Hematopoietic multipotent progenitor cell treated with erythropoietin and hydrocortisone succinate and interleukin-3 and kit ligand, for 6 days (in vitro differentiated cells): Measurements from ENCODE around the gene SLC16A3.

Experiments used
- DNase-seq: peaks from one replicate; pipeline ENCODE4 v3.0.0-alpha.2; 2015

Gene SLC16A3

DNA sequence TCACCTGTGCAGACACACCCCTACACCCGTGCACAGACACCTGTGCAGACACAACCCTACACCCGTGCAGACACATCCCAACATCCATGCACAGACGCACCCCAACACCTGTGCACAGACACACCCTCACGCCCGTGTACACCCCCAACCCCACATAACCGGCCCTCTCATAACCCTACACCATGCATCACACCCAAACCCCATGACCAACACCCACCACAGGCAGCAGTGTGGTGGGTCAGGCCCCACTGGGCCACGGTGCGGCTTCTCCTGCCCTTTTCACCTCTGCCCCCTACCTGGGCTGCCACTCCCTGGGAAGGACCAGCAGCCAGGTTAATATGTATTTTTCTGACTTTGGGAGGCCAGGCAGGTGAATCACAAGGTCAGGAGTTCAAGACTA, 4.2 kb upstream of the SLC16A3 start:
- no peak for DNase-seq

DNA sequence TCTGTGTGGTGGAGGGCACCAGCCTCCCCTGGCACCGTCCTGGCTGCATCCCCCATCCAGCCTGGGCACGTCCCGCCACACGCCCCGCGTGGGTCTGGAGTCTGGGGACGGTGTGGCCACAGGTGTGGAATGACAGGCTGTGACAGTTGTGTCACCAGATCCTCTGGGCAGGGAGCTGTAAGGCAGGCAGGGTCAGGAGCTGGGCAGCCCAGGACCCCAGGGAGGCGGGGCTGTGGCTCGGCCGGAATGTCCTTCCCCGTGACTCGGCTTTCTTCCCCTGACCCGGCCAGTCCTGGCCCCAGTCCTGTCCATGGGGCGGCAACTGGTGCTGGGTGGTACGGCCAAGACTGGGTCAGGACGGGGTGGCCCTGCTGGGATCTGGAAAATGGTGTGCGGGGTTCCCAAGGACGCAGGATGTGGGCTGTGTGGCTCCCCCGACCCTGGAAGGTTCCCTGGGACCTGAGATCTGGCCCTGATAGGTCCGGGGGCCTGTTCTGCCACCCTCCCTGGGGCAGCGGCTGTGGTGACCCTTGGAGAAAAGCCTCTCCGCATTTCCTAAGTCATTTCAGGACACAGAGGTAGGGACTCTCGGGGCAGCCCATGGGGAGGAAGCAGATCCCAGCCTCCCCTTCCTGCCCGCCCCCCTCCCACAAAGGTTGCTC, 3.3 kb upstream of the SLC16A3 start:
- no peak for DNase-seq

DNA sequence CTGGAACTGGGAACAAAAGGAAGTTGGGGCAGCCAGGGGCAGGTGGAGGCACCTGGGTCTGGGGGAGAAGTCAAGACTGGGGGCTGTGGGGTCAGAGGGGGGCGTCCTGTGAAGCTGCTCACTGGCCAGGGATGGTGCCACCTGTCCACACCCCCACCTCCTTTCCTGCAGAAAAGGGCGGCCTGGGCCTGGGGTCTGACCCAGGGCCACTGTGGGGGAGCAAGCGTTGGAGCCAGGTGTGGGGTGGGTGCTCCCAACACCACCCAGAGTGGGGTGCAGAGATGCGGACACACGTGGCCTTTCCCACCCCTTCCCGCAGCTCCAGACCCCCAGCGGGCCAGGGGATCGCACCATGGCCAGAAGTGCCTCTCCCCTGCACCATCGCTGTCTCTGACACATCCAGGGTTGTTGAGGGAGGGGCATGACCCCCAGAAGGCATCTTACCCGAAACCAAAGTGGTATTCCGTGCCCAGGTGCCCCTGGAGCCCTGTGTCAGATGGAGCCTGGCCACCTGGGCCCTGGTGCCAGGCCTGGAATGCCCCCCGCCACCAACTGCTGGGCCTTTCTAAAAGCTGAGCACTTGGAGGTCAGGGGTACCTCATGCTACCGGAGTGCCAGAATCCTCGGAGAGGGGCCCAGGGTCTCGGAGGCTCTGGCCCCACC, 2.6 kb upstream of the SLC16A3 start:
- no peak for DNase-seq

DNA sequence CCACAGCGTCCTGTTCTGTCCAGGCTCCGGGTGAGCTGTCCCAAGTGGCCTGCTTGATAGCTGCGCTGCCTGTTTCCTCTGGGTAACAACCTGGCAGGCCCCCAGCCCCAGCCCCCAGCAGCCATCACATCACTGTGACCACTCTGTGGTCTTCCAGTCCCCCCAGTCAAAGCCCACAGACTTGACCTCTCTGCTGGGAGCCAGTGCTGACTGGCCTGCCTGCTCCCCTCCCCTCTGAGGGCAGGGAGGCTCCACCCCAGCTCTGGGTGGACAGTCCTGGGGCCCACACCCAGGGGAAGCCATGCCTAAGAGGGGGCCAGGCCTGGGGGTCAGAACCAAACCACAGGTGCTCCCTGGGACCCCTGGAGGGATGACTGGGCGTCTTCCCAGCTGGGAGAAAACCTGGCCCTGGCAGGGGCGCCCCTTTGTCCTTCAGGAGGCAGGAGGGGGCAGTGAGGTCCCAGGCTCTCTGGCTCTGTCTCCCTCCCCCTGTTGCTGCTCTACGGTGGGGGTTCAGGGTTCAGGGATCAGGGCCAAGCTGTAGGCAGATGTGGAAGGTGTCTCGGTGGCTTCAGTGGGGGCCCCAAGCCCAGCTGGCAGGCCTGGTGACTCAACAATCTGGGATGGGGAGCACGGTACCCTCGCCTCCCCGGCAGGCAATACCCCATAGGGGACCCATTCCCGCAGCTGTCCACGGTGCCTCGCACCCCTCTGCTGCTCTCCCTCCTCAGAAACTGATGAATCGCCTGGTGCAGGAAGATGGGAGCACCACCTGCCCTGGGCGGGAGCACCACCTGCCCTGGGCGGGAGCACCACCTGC, 1.8 kb upstream of the SLC16A3 start:
- no peak for DNase-seq

DNA sequence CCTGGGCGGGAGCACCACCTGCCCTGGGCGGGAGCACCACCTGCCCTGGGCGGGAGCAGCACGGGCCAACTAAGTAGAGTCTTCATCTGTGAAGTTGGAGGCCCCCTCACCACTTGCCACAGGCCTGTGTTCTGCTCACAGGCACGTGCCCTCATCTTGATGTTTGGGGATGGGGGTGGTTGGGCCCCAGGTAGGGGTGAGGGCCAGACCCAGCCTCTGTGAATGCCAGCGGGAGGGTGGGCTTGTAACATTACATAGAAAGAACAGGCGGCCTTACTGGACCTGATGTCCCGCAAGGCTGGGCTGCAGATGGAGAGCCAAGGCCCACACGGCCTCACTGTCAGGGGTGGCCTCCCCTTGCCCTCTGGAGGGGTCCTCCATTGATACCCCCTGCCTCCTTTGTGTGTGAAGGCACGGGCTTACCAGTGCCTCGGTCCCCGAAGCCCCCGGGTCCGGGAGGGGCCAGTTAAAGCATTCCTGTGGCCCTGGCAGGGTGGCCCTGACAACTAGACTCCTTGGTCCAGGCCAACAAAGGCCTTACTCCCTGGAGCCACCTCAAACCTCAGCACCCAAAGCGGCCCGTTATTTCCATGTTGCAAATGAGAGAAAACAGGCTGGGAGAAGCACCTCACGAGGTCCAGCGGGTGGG, 1.1 kb upstream of the SLC16A3 start:
- no peak for DNase-seq

- DNase-seq: peak; percentile 73
Measured at GRCh38 chr17:82228278-82228841, 482 bp upstream of the SLC16A3 start.

- peak; percentile 33 for DNase-seq
Measured at GRCh38 chr17:82229698-82230608, 1.1 kb downstream of the SLC16A3 start.

GRCh38 chr17:82230609-82231311, 1.9 kb downstream of the SLC16A3 start:
- DNase-seq: peak; percentile 89

DNA sequence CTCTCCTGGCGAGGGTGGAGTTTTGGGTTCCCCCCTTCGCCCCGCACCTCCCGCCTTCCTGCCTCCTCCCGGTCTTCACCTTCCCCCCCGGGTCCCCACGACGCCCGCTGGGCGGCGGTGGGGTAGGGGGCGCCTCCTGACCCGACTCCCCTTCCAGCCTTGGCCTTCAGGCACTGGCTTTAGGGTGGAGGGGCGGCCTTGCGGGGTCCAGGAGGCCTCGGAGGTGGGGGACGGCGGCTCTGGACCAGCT, 2.4 kb downstream of the SLC16A3 start:
- DNase-seq: peak; percentile 67

DNA sequence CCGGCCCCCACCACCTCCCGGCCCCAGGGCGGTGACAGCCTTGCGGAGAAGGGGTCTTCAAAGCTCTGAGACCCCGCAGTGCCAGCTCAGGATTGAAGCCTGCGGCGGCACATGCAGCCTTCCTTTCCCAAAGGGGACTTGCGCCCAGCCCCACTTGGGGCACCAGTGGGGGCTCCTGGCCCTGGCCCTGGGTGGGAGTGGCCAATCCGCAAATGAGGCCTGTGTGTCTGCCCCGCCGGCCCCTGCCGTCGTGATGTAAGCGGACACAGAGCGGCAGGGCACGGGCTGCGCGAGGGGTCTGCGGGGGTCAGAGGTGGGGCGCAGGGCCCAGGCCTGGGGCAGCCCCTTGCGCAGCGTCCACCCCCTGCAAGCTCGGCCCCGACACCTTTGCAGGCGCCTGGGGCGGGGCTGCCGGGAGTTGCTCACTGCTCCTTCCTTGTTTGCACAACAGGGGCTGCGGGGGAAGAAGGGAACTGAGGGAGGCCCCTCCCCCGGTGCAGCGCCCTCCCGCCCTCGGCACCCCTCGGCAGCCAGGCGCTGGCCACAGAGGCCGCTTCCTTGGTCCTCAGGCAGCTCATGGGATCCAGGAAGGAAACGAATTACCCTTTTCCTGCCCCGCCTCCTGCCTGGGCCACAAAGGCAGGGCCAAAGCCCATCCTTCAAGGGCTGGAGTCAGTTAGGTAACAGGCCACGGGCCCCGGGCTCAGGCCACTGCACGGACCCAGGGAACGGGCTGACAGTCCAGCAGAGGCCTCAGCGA, 2.9 kb downstream of the SLC16A3 start:
- peak; percentile 74 for DNase-seq

DNA sequence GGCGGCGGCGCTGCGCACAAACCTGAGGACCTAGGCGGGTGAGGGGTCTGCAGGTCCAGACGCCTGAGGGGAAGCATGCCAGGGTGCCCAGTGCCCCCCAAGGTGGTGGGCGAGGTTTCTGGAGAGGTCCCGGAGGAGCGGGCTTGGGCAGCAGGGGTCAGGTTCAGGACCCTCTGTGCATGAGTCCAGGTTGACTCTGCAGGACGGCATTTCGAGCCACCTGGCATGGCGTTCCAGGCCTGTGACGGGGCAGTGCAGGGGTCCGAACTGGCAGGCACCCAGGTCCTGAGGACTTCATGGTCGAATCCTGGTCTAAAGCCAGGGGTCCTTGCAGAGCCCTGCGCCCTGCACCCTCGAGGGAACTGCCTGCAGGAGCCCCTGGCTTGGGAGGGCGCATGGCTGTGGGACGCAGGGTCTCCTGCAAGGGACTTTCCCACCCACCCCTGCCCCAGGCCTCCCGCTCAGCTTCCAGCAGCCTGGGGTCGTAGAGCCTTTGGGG, 3.5 kb downstream of the SLC16A3 start:
- DNase-seq: no peak

DNA sequence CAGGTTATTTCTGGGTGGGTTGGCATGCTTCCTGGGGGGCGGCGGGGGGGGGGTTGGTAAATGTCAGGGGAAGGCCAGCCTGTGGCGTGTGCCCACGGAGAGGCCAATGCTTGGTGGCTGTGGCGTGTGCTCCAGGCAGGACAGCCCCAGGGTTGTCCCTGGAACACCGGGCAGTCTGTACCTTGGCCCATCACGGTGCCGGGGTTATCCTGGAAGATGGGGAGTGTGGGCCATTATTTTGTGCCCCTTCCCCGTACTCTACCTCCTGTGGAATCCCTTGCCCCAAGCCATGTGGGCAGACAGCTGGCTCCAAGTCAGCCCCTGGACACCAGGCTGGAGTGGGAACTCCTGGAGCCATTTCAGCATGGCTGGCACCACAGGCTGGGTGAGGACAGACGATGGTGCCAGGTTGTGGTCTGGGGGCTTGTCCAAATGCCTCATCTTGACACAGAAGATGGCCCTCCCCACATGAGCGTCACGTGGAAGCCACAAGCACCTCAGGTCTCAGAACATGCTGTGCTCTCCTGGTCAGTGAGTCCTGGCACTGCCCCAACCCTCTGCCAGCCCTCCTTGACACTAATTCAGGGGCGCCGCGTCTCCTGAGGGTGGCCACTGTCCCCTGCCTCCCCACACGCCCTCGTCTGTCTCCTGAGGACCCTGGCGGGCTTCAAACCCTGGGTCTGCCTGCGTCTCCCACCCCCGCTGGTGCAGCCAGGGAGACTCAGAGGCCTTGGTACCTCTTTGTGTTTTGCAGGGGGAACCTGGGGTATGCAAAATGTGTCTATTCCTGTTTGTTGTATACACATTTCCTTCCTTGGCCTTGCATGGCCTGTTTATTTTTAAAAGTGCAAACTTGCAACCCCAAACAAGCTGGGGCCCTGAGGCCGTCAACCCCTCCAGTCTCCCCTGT, 4.3 kb downstream of the SLC16A3 start:
- no peak for DNase-seq

DNA sequence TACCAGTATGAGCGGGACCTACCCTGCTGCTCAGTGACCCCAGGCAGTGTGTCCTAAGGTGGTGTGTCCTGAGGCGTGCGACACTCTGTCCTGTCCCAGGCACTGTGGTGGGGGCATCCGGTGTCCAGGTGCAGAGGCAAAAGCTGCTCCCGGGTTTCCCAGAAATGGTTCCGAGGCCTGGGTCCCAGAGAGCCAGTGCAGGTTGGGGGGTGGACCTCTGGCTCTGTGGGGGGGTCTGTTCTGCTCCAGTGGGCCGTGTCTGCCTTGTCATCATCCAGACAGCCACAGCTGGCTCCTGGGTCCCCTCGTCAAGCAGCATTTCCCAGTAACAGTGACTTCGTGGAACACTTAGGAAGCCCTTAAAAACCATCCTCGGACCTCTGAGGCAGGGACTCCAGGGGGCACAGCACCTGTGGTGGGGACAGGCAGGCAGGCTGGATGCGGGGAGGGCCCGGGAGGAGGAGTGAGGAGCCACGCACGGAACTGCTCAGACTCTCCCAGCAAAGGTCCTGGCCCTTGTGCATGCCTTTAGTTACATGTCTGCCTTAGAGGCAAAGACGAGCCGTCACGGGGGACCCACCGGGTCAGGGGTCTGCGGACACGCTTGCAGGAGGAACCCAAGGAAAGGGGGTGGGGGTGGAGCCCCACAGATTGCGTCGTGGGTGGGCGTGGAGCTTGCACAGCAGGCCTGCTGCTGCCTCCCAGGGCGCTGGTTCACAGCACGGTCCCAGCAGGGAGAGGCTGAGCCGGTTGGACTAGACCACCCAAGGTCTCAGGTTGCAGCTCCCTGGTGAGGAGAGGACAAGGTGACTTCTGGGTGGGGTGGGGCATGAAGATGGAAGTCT, 5.6 kb downstream of the SLC16A3 start:
- no peak for DNase-seq

DNA sequence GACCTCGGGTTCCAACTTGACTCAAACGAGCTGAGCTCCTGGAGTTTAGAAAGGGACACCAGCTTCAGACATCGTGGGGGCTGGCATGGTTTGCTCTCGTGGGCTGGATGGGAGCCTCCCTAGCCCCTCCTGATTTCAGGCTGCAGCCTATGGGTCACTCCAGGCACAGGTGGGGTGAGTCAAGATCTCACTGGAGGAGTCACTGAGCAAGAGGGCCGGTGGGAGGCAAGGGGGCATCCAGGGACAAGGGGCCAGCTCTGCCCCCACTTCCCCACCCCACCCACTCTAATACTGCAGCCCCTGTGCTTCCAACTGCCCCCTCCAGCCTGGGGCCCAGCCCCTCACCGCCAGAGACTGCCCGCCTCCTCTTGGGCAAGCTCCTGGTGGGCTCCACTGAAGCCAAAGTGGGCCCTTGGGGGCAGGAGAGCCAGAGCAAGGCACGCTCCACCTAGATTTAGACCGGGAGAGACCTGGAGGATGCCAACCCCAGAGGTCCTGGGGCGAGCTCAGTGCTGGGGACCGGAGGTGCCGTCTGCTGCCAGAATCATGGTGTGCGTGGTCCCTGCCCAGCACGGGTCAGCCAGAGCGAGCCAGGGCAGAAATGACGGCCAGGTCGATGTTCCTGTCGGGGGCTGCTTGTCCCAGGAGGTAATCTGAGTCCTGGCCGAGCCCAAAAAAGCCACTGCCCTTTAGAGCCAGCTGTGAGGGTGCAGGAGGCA, 6.4 kb downstream of the SLC16A3 start:
- DNase-seq: no peak

- no peak for DNase-seq
Measured at GRCh38 chr17:82235775-82236141, 6.9 kb downstream of the SLC16A3 start.

- DNase-seq: peak; percentile 81
Measured at GRCh38 chr17:82236142-82236971, 7.5 kb downstream of the SLC16A3 start.
